Measurements from ENCODE around the gene KATNAL1. TPM values are rescaled to one million over a fixed set of nuclear protein-coding genes. Genes with fewer than 3 reads are reported as not detected.

Gene KATNAL1
- total and polyA plus RNA-seq, 8 donors, result 1.2 to 24.2 (median 4.2) TPM

DNA sequence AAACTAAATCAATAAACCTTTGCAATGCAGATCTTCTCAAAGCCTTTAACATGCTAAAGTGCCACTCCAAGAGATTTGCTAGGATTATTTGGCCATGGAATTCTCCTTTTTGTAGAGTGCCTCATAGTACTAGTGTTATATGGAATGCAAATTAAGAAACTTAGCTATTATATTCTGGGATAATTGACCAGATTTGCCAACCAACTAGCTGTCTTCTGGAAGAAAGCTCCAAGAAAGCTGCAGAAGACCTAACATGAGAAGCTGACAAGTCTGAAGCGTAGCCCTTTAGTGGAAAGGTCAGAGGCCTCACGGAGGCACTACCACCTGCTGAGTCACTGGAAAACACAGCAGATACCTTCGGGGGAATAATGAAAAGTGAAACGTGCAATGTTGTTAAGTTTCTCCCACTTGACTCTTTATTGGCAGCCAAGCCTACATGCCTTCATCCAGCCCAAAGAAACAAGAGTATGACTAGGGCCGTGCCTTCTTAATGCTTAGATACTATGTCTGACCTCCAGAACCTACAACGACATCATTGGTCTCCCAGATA is 29.8 kb upstream of the KATNAL1 start:
- H3K9me3 ChIP-seq, result no peaks in the 10 kb centered on the region
- H3K36me3 ChIP-seq, result no peaks in the 10 kb centered on the region
- no peak overlapping the region for H3K27ac ChIP-seq
- no peaks in the 10 kb centered on the region for H3K27me3 ChIP-seq
- 78 to 88% (median 81%) methylated on average over 6 of the region's 6 CpGs for WGBS, 5 donors
- TF ChIP-seq POLR2AphosphoS5 (IDR thresholded peaks at IDR 0.05) (no peak), EP300 (IDR thresholded peaks at IDR 0.05) (no peak), POLR2A (IDR thresholded peaks at IDR 0.05) (no peak)
- TF ChIP-seq, protein P1, sequence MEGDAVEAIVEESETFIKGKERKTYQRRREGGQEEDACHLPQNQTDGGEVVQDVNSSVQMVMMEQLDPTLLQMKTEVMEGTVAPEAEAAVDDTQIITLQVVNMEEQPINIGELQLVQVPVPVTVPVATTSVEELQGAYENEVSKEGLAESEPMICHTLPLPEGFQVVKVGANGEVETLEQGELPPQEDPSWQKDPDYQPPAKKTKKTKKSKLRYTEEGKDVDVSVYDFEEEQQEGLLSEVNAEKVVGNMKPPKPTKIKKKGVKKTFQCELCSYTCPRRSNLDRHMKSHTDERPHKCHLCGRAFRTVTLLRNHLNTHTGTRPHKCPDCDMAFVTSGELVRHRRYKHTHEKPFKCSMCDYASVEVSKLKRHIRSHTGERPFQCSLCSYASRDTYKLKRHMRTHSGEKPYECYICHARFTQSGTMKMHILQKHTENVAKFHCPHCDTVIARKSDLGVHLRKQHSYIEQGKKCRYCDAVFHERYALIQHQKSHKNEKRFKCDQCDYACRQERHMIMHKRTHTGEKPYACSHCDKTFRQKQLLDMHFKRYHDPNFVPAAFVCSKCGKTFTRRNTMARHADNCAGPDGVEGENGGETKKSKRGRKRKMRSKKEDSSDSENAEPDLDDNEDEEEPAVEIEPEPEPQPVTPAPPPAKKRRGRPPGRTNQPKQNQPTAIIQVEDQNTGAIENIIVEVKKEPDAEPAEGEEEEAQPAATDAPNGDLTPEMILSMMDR (IDR thresholded peaks at IDR 0.05), result no peak
- H3K4me3 ChIP-seq, result no peak overlapping the region
- H3K4me1 ChIP-seq, result peaks cover 9 to 28% (median 17%) of the 10 kb centered on the region in 4 donors
- intact Hi-C loops (cut with DNase I; ENCODE audit: low total_unique reads), result no loop called here
- no peak for DNase-seq

DNA sequence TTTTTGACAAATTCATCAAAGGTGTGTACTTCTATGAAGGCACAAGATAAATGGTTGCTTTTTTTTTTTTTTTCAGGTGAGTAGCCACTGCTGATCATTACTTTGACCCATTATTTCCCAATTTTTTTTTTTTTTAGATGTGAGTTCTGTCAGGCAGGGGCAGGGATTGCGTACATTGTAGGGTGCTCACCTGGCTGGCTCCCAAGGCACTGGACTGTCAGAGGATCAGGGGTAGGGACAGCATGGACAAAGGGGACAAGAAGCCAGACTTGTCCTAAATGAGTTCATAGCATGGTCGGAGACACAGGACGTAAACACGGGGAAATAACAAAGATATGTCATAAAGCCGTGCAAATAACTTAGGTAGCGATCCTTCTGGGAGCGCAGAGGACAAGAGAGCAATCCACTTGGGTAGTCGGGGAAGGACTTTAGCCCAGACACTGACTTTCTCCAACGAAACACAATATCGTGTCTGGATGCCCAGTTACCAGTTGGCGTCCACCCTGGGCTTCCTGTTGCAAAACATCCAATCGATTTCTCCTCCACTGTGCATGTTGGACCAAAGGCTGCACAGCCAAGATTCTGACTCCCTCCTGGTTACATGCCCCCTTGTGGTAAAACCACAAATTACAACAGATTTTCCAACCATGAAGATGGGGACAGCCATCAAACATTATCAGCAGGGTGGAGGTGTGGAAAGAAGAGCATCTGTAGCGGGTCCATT is 27.5 kb upstream of the KATNAL1 start:
- peak in 1 of 2 donors; percentile 24 for DNase-seq
- H3K4me1 ChIP-seq, result peaks cover 0 to 17% (median 4%) of the 10 kb centered on the region in 4 donors
- H3K4me3 ChIP-seq, result no peak overlapping the region
- intact Hi-C loops (cut with DNase I; ENCODE audit: low total_unique reads), result no loop called here
- H3K27ac ChIP-seq, result no peak overlapping the region
- no peak for TF ChIP-seq POLR2A (IDR thresholded peaks at IDR 0.05)
- TF ChIP-seq, protein P1 (IDR thresholded peaks at IDR 0.05), result peak in 1 of 7 experiments; percentile 29
- H3K36me3 ChIP-seq, result no peaks in the 10 kb centered on the region
- H3K27me3 ChIP-seq, result no peaks in the 10 kb centered on the region
- no peaks in the 10 kb centered on the region for H3K9me3 ChIP-seq
- 84 to 89% (median 89%) methylated on average over 13 of the region's 13 CpGs for WGBS, 5 donors

DNA sequence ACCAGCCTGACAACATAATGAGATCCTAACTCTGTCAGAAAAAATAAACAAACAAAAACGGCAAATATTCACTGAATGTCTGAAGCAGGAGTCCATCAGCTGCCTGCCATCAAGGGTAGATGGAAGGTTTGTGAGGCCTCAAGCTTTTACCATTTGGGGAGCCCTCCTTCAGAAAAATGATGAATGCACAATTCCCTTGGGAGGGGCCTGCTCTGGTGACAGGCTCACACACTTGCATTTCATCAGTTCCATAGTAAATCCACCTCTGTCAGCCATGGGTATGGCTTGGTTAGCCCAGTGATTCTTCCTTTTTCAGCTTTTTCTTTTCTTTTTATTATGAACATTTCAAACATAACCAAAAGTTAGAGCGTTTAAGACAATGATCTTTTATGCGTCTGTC is 26.3 kb upstream of the KATNAL1 start:
- Histone ChIP-seq H3K27ac (no peak overlapping the region), H3K9me3 (no peaks in the 10 kb centered on the region), H3K36me3 (no peaks in the 10 kb centered on the region), H3K27me3 (no peaks in the 10 kb centered on the region), H3K4me1 (peaks cover 0 to 10% (median 0%) of the 10 kb centered on the region in 4 donors), H3K4me3 (no peak overlapping the region)
- no peak for DNase-seq
- no peak for TF ChIP-seq EP300 (IDR thresholded peaks at IDR 0.05)
- TF ChIP-seq POLR2A (IDR thresholded peaks at IDR 0.05), result no peak
- TF ChIP-seq, protein P1 (IDR thresholded peaks at IDR 0.05), result no peak
- no peak for TF ChIP-seq POLR2AphosphoS5 (IDR thresholded peaks at IDR 0.05)
- intact Hi-C loops (cut with DNase I; ENCODE audit: low total_unique reads), result no loop called here
- 60 to 68% (median 65%) methylated on average over 3 of the region's 3 CpGs for WGBS, 5 donors

DNA sequence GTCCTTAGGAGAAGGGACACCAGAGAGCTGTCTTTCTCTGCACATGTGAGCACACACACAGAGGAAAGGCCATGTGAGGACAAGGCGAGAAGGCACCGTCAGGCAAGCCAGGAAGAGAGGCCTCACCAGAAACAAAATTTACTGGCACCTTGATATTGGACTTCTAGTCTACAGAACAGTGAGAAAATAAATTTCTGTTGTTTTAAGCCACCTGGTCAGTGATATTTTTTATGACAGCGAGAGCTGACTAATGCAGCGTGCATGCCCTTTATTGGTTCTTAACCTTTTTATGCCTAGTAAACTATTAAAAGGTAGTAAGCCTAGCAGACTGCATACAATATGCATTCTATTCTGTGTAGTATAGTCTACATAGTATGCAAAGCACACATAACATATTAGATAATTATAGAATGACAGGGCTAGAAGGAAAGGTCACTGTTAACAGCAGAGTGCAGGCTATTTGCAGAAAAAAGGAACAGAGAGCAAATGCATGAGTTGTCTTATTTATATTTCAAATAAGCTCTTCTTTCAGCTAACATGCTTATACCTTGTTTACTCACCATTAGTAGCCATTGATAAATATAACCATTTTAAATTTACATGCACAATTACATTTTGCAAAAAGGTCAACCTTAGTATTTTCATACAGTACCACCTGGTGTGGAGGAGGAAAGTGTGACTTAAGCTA is 25.2 kb upstream of the KATNAL1 start:
- no peaks in the 10 kb centered on the region for H3K36me3 ChIP-seq
- TF ChIP-seq, protein P1 (IDR thresholded peaks at IDR 0.05), result no peak

More for the DNA sequence above, 25.2 kb upstream of the KATNAL1 start:
- 88 to 96% (median 90%) methylated on average over 4 of the region's 4 CpGs for WGBS, 5 donors
- intact Hi-C loops (cut with DNase I; ENCODE audit: low total_unique reads), result no loop called here
- no peak for DNase-seq
- H3K9me3 ChIP-seq, result no peaks in the 10 kb centered on the region
- peaks cover 0 to 10% (median 0%) of the 10 kb centered on the region in 4 donors for H3K4me1 ChIP-seq
- H3K27ac ChIP-seq, result peak overlapping the region in 1 of 5 donors; percentile 60
- no peaks in the 10 kb centered on the region for H3K27me3 ChIP-seq
- H3K4me3 ChIP-seq, result no peak overlapping the region
